ENCODE data around the gene LCMT2.

- no peak for TF ChIP-seq CTCF (IDR thresholded peaks at IDR 0.05; ENCODE audit: low read depth, low read length, poor library complexity, severe bottlenecking)
- TF ChIP-seq EZH2phosphoT487 (IDR thresholded peaks at IDR 0.05; ENCODE audit: borderline replicate concordance, low read length) = no peak
Observed at GRCh38 chr15:43318990-43319771, 11.2 kb downstream of the LCMT2 start.
